ENCODE measurements around the gene TMCO4. TPM values are rescaled to one million over a fixed set of nuclear protein-coding genes. Genes with fewer than 3 reads are reported as not detected.

Gene TMCO4
- total and polyA plus RNA-seq, 2 of the 8 experiments (the other 6 are each of a cell fraction or from before 2014, with no cell fraction given), result 3.0 to 3.1 TPM

GRCh38 chr1:19815801-19816736 is 16.4 kb upstream of the TMCO4 start (continued):
- TF ChIP-seq SIRT6 (IDR thresholded peaks at IDR 0.05; ENCODE audit: low read length) (no peak), ASH2L (IDR thresholded peaks at IDR 0.05; ENCODE audit: low read length) (no peak), PHF8 (conservative IDR thresholded peaks at IDR 0.05; ENCODE audit: low read depth, low read length) (no peak), YY1 (IDR thresholded peaks at IDR 0.05; ENCODE audit: low read depth, low read length) (no peak), RAD21 (IDR thresholded peaks at IDR 0.05 in 1 of 2, conservative IDR thresholded peaks at IDR 0.05 in 1 of 2; ENCODE audit: low read depth in 2 of 2, low read length in 2 of 2) (no peak), EZH2 (IDR thresholded peaks at IDR 0.05; ENCODE audit: low read depth, low read length, severe bottlenecking) (no peak), ZNF274 (IDR thresholded peaks at IDR 0.05; ENCODE audit: borderline replicate concordance, extremely low read depth, low read length) (no peak), SAP30 (IDR thresholded peaks at IDR 0.05; ENCODE audit: insufficient read depth, insufficient replicate concordance, low read length) (no peak), NRF1 (IDR thresholded peaks at IDR 0.05; ENCODE audit: low read depth, low read length) (no peak), SRF (IDR thresholded peaks at IDR 0.05; ENCODE audit: low read depth, low read length) (no peak)

All from H1 (cell line).